Esophagus squamous epithelium (tissue), 5 donors: ENCODE data around the gene TMEM267. TPM values are rescaled to one million over a fixed set of nuclear protein-coding genes. Genes with fewer than 3 reads are reported as not detected.
"Not testable (repeated sequence)": the region's sequence is repeated elsewhere in the genome, so short reads cannot be mapped to it uniquely, and the experiment has no call there.

Experiments used
- DNase-seq: peaks from one replicate; lab custom pipeline; 2025; lab: John Stamatoyannopoulos, UW
- H3K27ac ChIP-seq, 4 donors: fragments of 200-600 bp; sonication (generic); one replicate each; pipeline ENCODE4 v1.5.1; 2016 to 2019; ENCODE audit warnings: mild to moderate bottlenecking in 1 of 4
- H3K27me3 ChIP-seq, 4 donors: fragments of 200-600 bp; sonication (generic); 1 replicate in 3 of 4; 2 replicates in 1 of 4; pipeline versions ENCODE4 v1.5.1 to v1.6.0; 2017 to 2021; ENCODE audit warnings: antibody characterized with exemption in 1 of 4
- H3K36me3 ChIP-seq, 3 donors: fragments of 200-600 bp; sonication (generic); one replicate each; pipeline ENCODE4 v1.5.1; 2016 to 2019
- H3K4me1 ChIP-seq, 3 donors: fragments of 200-600 bp; sonication (generic); one replicate each; pipeline ENCODE4 v1.5.1; 2017 to 2019
- H3K4me3 ChIP-seq, 4 donors: fragments of 200-600 bp; sonication (generic); 1 replicate in 3 of 4; 2 replicates in 1 of 4; pipeline ENCODE4 v1.5.1; 2016 to 2019; ENCODE audit warnings: mild to moderate bottlenecking in 2 of 4, moderate library complexity in 1 of 4
- H3K9me3 ChIP-seq, 3 donors: fragments of 200-600 bp; sonication (generic); one replicate each; pipeline ENCODE4 v1.5.1; 2016 to 2019
- CTCF ChIP-seq, 6 experiments: fragments of 450-650 bp in 4 of 6; fragments of 200-600 bp in 2 of 6; sonication (generic) in 2 of 6; IDR thresholded peaks; one replicate each; pipeline ENCODE4 v1.5.1; 2016 to 2019; ENCODE audit warnings: antibody characterized with exemption in 6 of 6, mild to moderate bottlenecking in 4 of 6, moderate library complexity in 4 of 6
- POLR2A ChIP-seq, 4 donors: fragments of 450-650 bp; IDR thresholded peaks; one replicate each; pipeline ENCODE4 v1.6.1; 2017; ENCODE audit warnings: antibody characterized with exemption in 4 of 4, mild to moderate bottlenecking in 4 of 4, moderate library complexity in 3 of 4
- WGBS, 2 donors: methylation state at CpG; one replicate each; pipeline ENCODE4 v1.1.5; 2018; 5-methylcytosine and 5-hydroxymethylcytosine counted together
- intact Hi-C: fragments of 100-400 bp; cut with DNase I; formaldehyde crosslinking; loops from one replicate; pipeline ENCODE4 v1.15.0; 2022
- total RNA-seq, 4 donors: library from RNA; depleted of rRNA; stranded (reverse); fragments of >200 nt; gene quantifications; one replicate each; pipeline ENCODE4 v1.1.0, GENCODE V29; 2016
- donor health status: DM: yes; HTN: yes; CAD: no.

The TMEM267 gene
- total RNA-seq, 4 donors from 2014 or later, result 3.5 to 11.7 (median 7.2) TPM

- H3K4me1 ChIP-seq, result peaks cover 0 to 47% (median 21%) of the 10 kb centered on the region in 3 donors
- no peak for DNase-seq
- intact Hi-C loops, result no loop called here
- H3K9me3 ChIP-seq, result no peaks in the 10 kb centered on the region
- TF ChIP-seq POLR2A (IDR thresholded peaks at IDR 0.05) (no peak), CTCF (IDR thresholded peaks at IDR 0.05) (no peak)
- H3K27me3 ChIP-seq, result no peaks in the 10 kb centered on the region
- no peak overlapping the region for H3K27ac ChIP-seq
- 44 to 54% methylated on average over 2 of the region's 2 CpGs for WGBS, 2 donors
- H3K36me3 ChIP-seq, result no peaks in the 10 kb centered on the region
- H3K4me3 ChIP-seq, result no peak overlapping the region
Observed at GRCh38 chr5:43429706-43430105, 54.0 kb downstream of the TMEM267 start.

- Histone ChIP-seq H3K4me3 (no peak overlapping the region), H3K9me3 (no peaks in the 10 kb centered on the region), H3K27me3 (no peaks in the 10 kb centered on the region), H3K27ac (no peak overlapping the region), H3K4me1 (peaks cover 0 to 47% (median 21%) of the 10 kb centered on the region in 3 donors), H3K36me3 (no peaks in the 10 kb centered on the region)
- no peak for DNase-seq
- intact Hi-C loops, result no loop called here
- no peak for TF ChIP-seq POLR2A (IDR thresholded peaks at IDR 0.05)
- TF ChIP-seq CTCF (IDR thresholded peaks at IDR 0.05), result no peak
- WGBS, 2 donors, result 83 to 84% methylated on average over 7 of the region's 7 CpGs
Observed at GRCh38 chr5:43429016-43429415, 54.6 kb downstream of the TMEM267 start.

GRCh38 chr5:43427306-43427705, 56.4 kb downstream of the TMEM267 start:
- intact Hi-C loops, result no loop called here
- Histone ChIP-seq H3K27me3 (no peaks in the 10 kb centered on the region), H3K36me3 (no peaks in the 10 kb centered on the region), H3K27ac (no peak overlapping the region), H3K4me3 (no peak overlapping the region), H3K4me1 (peaks cover 0 to 39% (median 16%) of the 10 kb centered on the region in 3 donors), H3K9me3 (no peaks in the 10 kb centered on the region)
- no peak for DNase-seq
- WGBS, 2 donors, result 22 to 47% methylated on average over 4 of the region's 4 CpGs
- TF ChIP-seq CTCF (IDR thresholded peaks at IDR 0.05), result no peak
- TF ChIP-seq POLR2A (IDR thresholded peaks at IDR 0.05), result no peak

GRCh38 chr5:43425983-43426382, 57.7 kb downstream of the TMEM267 start:
- Histone ChIP-seq H3K27ac (peak overlapping the region in 1 of 4 donors; percentile 10), H3K4me1 (peaks cover 0 to 44% (median 22%) of the 10 kb centered on the region in 3 donors), H3K9me3 (no peaks in the 10 kb centered on the region), H3K27me3 (no peaks in the 10 kb centered on the region), H3K36me3 (no peaks in the 10 kb centered on the region), H3K4me3 (no peak overlapping the region)
- 33 to 39% methylated on average over 1 to 2 of the region's 2 CpGs for WGBS, 2 donors
- intact Hi-C loops, result no loop called here
- TF ChIP-seq CTCF (IDR thresholded peaks at IDR 0.05) (no peak), POLR2A (IDR thresholded peaks at IDR 0.05) (no peak)
- no peak for DNase-seq

- H3K4me1 ChIP-seq, result peaks cover 0 to 27% (median 16%) of the 10 kb centered on the region in 3 donors
- intact Hi-C loops, H3K9me3 ChIP-seq, H3K27ac ChIP-seq, H3K4me3 ChIP-seq, H3K27me3 ChIP-seq, DNase-seq, H3K36me3 ChIP-seq: not testable (repeated sequence)
- WGBS, 2 donors, result 54 to 66% methylated on average over 6 of the region's 6 CpGs
Observed at GRCh38 chr5:43423086-43423485, 60.6 kb downstream of the TMEM267 start.

GRCh38 chr5:43422143-43422542, 61.5 kb downstream of the TMEM267 start:
- TF ChIP-seq CTCF (IDR thresholded peaks at IDR 0.05) (no peak), POLR2A (IDR thresholded peaks at IDR 0.05) (no peak)
- WGBS, 2 donors, result 22 to 30% methylated on average over 2 of the region's 2 CpGs
- Histone ChIP-seq H3K9me3 (no peaks in the 10 kb centered on the region), H3K27me3 (no peaks in the 10 kb centered on the region), H3K36me3 (no peaks in the 10 kb centered on the region), H3K27ac (no peak overlapping the region), H3K4me3 (no peak overlapping the region), H3K4me1 (peaks cover 0 to 21% (median 8%) of the 10 kb centered on the region in 3 donors)
- DNase-seq, result no peak
- intact Hi-C loops, result no loop called here
